Measurements from ENCODE around the gene SLC10A4.
"Not testable (repeated sequence)": the region's sequence is repeated elsewhere in the genome, so short reads cannot be mapped to it uniquely, and the experiment has no call there.

SLC10A4 gene

GRCh38 chr4:48483006-48483776 is at the start of gene SLC10A4:
TSS of gene SLC10A4 (plus strand) at chr4:48483343. CDS start at chr4:48483562, 219 bp downstream.
- DNase-seq = no peak

- no peak for DNase-seq
Observed at GRCh38 chr4:48436318-48436717, 46.8 kb upstream of the SLC10A4 start.

- no peak for DNase-seq
Observed at GRCh38 chr4:48439988-48440387, 43.2 kb upstream of the SLC10A4 start.

GRCh38 chr4:48440914-48441313 is 42.2 kb upstream of the SLC10A4 start:
- DNase-seq = not testable (repeated sequence)

GRCh38 chr4:48445704-48446103 is 37.4 kb upstream of the SLC10A4 start:
- DNase-seq = no peak

GRCh38 chr4:48446642-48447041 is 36.5 kb upstream of the SLC10A4 start:
- no peak for DNase-seq

GRCh38 chr4:48449151-48449550 is 34.0 kb upstream of the SLC10A4 start:
- no peak for DNase-seq

GRCh38 chr4:48450740-48451139 is 32.4 kb upstream of the SLC10A4 start:
- no peak for DNase-seq

GRCh38 chr4:48451656-48452055 is 31.5 kb upstream of the SLC10A4 start:
- not testable (repeated sequence) for DNase-seq

- no peak for DNase-seq
Observed at GRCh38 chr4:48454591-48454990, 28.6 kb upstream of the SLC10A4 start.

- DNase-seq = no peak
Observed at GRCh38 chr4:48461000-48461399, 22.1 kb upstream of the SLC10A4 start.

- no peak for DNase-seq
Observed at GRCh38 chr4:48462363-48462762, 20.8 kb upstream of the SLC10A4 start.

- no peak for DNase-seq
Observed at GRCh38 chr4:48467442-48467841, 15.7 kb upstream of the SLC10A4 start.

GRCh38 chr4:48467891-48468290 is 15.3 kb upstream of the SLC10A4 start:
- no peak for DNase-seq

GRCh38 chr4:48470137-48470536 is 13.0 kb upstream of the SLC10A4 start:
- DNase-seq = no peak

GRCh38 chr4:48470570-48470969 is 12.6 kb upstream of the SLC10A4 start:
- no peak for DNase-seq

- no peak for DNase-seq
Observed at GRCh38 chr4:48472794-48473193, 10.3 kb upstream of the SLC10A4 start.

GRCh38 chr4:48475770-48476169 is 7.4 kb upstream of the SLC10A4 start:
- DNase-seq = no peak

- no peak for DNase-seq
Observed at GRCh38 chr4:48478273-48478672, 4.9 kb upstream of the SLC10A4 start.

- DNase-seq = no peak
Observed at GRCh38 chr4:48481581-48481980, 1.6 kb upstream of the SLC10A4 start.

- no peak for DNase-seq
Observed at GRCh38 chr4:48483777-48484493, 792 bp downstream of the SLC10A4 start.

GRCh38 chr4:48484494-48485168 is 1.5 kb downstream of the SLC10A4 start:
- no peak for DNase-seq

- DNase-seq = no peak
Observed at GRCh38 chr4:48489683-48490011, 6.5 kb downstream of the SLC10A4 start.

Data from NCI-H1694 treated with DMSO at 0.1 percent for 48 hours (cell line).